Measurements from ENCODE around the gene AR. TPM values are rescaled to one million over a fixed set of nuclear protein-coding genes. Genes with fewer than 3 reads are reported as not detected.
"Not testable (repeated sequence)": the region's sequence is repeated elsewhere in the genome, so short reads cannot be mapped to it uniquely, and the experiment has no call there.

AR gene
- total and polyA plus RNA-seq, 7 donors: 0.99 to 16.0 (median 7.3) TPM

DNA sequence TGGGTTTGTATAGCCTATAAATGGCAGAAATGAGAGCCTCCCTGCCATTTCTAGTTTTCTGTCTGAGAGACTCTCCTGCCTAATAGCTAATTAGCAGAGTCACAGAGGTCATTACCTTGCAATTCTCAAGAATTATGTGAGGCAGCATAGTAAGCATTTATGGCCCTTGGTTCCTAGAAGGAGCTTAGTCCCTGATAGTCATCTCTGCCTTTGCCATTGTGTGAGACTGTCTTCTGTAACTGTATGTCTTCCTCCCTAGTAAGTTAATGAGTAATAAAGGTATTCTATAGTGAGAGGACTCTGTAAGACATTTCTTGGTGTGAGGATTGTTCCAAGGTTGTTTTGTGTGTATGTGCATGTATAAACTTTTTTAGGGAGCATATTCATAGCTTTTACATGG lies 108.7 kb downstream of the AR start:
- ATAC-seq (no peak), DNase-seq (no peak)
- Histone ChIP-seq H3K9me3 (no peaks in the 10 kb centered on the region), H3K27me3 (ENCODE audit: insufficient read depth in 3 of 3, low read length in 2 of 3) (peaks cover 0 to 5% (median 0%) of the 10 kb centered on the region in 3 donors), H3K27ac (no peak overlapping the region), H3K4me1 (no peaks in the 10 kb centered on the region), H3K4me3 (no peak overlapping the region), H3K36me3 (ENCODE audit: insufficient read depth in 1 of 2, low read depth in 1 of 2) (no peaks in the 10 kb centered on the region)
- intact Hi-C loops (cut with DNase I): no loop called here
- TF ChIP-seq, protein P1, sequence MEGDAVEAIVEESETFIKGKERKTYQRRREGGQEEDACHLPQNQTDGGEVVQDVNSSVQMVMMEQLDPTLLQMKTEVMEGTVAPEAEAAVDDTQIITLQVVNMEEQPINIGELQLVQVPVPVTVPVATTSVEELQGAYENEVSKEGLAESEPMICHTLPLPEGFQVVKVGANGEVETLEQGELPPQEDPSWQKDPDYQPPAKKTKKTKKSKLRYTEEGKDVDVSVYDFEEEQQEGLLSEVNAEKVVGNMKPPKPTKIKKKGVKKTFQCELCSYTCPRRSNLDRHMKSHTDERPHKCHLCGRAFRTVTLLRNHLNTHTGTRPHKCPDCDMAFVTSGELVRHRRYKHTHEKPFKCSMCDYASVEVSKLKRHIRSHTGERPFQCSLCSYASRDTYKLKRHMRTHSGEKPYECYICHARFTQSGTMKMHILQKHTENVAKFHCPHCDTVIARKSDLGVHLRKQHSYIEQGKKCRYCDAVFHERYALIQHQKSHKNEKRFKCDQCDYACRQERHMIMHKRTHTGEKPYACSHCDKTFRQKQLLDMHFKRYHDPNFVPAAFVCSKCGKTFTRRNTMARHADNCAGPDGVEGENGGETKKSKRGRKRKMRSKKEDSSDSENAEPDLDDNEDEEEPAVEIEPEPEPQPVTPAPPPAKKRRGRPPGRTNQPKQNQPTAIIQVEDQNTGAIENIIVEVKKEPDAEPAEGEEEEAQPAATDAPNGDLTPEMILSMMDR (IDR thresholded peaks at IDR 0.05): no peak

DNA sequence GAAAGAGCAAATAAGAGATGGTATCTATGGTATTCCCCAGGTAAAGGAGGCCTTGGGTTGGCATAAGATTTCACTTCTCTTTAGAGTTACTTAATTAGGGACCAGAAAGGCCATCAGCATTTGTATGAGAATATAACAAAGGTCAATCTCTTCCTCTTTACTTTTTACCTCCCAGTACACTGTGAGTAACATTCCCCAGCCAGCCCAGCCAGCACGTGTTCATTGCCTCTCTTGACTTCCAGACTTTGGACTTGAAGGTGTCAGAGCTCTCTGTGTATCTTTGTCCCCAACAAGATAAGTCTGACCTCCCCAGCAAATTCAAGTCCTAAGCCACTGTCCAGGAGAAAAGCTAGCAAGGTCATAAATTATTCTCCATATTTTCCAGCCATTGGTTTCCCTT lies 110.5 kb downstream of the AR start:
- TF ChIP-seq, protein P1 (IDR thresholded peaks at IDR 0.05): no peak
- H3K27me3 ChIP-seq (ENCODE audit: insufficient read depth in 3 of 3, low read length in 2 of 3): peaks cover 0 to 8% (median 0%) of the 10 kb centered on the region in 3 donors
- H3K9me3 ChIP-seq: no peaks in the 10 kb centered on the region
- WGBS, 3 donors: 9 to 44% (median 25%) methylated on average over 1 of the region's 1 CpG
- no peaks in the 10 kb centered on the region for H3K4me1 ChIP-seq
- H3K27ac ChIP-seq: no peak overlapping the region
- ATAC-seq (no peak), DNase-seq (no peak)
- intact Hi-C loops (cut with DNase I): no loop called here
- no peaks in the 10 kb centered on the region for H3K36me3 ChIP-seq (ENCODE audit: insufficient read depth in 1 of 2, low read depth in 1 of 2)
- H3K4me3 ChIP-seq: no peak overlapping the region

DNA sequence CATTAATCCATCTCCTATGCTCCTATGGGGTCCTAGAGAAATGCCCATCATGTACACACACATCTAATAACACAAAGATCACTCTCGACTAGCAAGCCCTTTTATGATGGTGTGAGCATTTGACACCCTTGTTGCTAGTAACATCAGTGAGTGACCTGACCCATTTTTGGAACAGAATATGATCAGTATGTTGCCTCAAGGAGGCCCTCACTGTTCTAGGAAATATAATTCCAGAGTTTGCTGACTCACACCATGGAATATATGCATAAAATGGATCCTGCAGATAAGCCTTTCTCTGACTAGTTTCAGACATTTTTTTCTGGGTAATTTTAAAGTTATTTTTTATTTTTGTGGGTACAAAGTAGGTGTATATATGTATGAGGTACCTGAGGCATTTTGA lies 121.8 kb downstream of the AR start:
- WGBS, 3 donors: 37 to 50% (median 42%) methylated on average over 1 of the region's 1 CpG

DNA sequence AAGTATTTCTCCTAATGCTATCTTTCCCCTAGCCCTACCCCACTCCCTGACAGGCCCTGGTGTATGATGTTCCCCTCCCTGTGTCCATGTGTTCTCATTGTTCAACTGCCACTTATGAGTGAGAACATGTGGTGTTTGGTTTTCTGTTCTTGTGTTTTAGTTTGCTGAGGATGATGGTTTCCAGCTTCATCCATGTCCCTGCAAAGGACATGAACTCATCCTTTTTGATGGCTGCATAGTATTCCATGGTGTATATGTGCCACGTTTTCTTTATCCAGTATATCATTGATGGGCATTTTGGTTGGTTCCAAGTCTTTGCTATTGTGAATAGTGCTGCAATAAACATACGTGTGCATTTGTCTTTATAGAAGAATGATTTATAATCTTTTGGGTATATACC lies 126.9 kb downstream of the AR start:
- H3K36me3 ChIP-seq (ENCODE audit: insufficient read depth in 1 of 2, low read depth in 1 of 2); H3K27me3 ChIP-seq (ENCODE audit: insufficient read depth in 3 of 3, low read length in 2 of 3); intact Hi-C loops (cut with DNase I); ATAC-seq; H3K4me1 ChIP-seq; H3K27ac ChIP-seq; H3K9me3 ChIP-seq; DNase-seq; H3K4me3 ChIP-seq: not testable (repeated sequence)
- 58 to 94% (median 85%) methylated on average over 2 of the region's 2 CpGs for WGBS, 3 donors

More for the DNA sequence above, 121.8 kb downstream of the AR start:
- H3K4me3 ChIP-seq: no peak overlapping the region
- no peaks in the 10 kb centered on the region for H3K36me3 ChIP-seq (ENCODE audit: insufficient read depth in 1 of 2, low read depth in 1 of 2)
- H3K4me1 ChIP-seq: no peaks in the 10 kb centered on the region
- H3K27me3 ChIP-seq (ENCODE audit: insufficient read depth in 3 of 3, low read length in 2 of 3): no peaks in the 10 kb centered on the region
- TF ChIP-seq, protein P1 (IDR thresholded peaks at IDR 0.05): no peak
- DNase-seq: no peak
- peak in 2 of 4 donors; percentile 28 to 56 for ATAC-seq
- no peak overlapping the region for H3K27ac ChIP-seq
- intact Hi-C loops (cut with DNase I): no loop called here
- H3K9me3 ChIP-seq: peaks cover 7% of the 10 kb centered on the region

DNA sequence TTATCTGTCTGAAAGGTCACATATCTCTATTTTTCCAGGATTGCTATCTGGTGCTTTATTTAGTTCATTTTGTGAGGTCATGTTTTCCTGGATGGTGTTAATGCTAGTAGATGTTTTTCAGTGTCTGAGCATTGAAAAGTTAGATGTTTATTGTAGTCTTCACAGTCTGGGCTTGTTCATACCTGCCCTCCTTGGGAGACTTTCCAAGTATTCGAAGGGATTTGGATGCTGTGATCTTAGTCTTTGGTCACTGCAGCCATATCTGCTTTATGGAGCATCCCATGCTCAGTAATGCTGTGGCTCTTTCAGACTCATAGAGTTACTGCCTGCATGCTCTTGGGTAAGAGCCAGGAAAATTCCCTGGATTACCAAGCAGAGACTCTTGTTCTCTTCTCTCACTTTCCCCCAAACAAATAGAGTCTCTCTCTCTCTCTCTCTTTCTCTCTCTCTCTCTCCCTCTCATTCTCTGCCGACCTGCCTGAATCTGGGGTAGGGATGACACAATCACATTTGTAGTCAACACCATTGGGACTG lies 130.0 kb downstream of the AR start:
- peaks cover 11% of the 10 kb centered on the region for H3K4me1 ChIP-seq
- H3K27ac ChIP-seq: no peak overlapping the region
- TF ChIP-seq, protein P1 (IDR thresholded peaks at IDR 0.05): no peak
- ATAC-seq (peak in 1 of 4 donors; percentile 27), DNase-seq (no peak)
- intact Hi-C loops (cut with DNase I): no loop called here
- no peak overlapping the region for H3K4me3 ChIP-seq
- H3K27me3 ChIP-seq (ENCODE audit: insufficient read depth in 3 of 3, low read length in 2 of 3): peaks cover 0 to 4% (median 0%) of the 10 kb centered on the region in 3 donors
- WGBS, 3 donors: 31 to 52% (median 38%) methylated on average over 2 of the region's 2 CpGs
- no peaks in the 10 kb centered on the region for H3K9me3 ChIP-seq
- no peaks in the 10 kb centered on the region for H3K36me3 ChIP-seq (ENCODE audit: insufficient read depth in 1 of 2, low read depth in 1 of 2)

Data from psoas muscle (tissue), 8 donors.